Measurements from ENCODE around the gene AGAP1. TPM values are rescaled to one million over a fixed set of nuclear protein-coding genes. Genes with fewer than 3 reads are reported as not detected.

AGAP1 gene
- total and polyA plus RNA-seq, 10 donors: 1.1 to 26.6 (median 11.3) TPM

- H3K9me3 ChIP-seq: no peaks in the 10 kb centered on the region
- no peak for DNase-seq
- H3K4me1 ChIP-seq: no peaks in the 10 kb centered on the region
- intact Hi-C loops (cut with DNase I; ENCODE audit: low total_unique reads): no loop called here
- no peaks in the 10 kb centered on the region for H3K27me3 ChIP-seq (replicated peaks in 1 of 7)
- no peaks in the 10 kb centered on the region for H3K36me3 ChIP-seq
- no peak overlapping the region for H3K27ac ChIP-seq
- 86 to 97% (median 88%) methylated on average over 2 of the region's 2 CpGs for WGBS, 5 donors
- no peak for TF ChIP-seq POLR2AphosphoS5 (IDR thresholded peaks at IDR 0.05)
- H3K4me3 ChIP-seq: no peak overlapping the region
Observed at GRCh38 chr2:235896061-235896460, 402.2 kb downstream of the AGAP1 start.

GRCh38 chr2:235897992-235898391 lies 404.1 kb downstream of the AGAP1 start:
- Histone ChIP-seq H3K27me3 (replicated peaks in 1 of 7) (no peaks in the 10 kb centered on the region), H3K4me3 (no peak overlapping the region), H3K36me3 (no peaks in the 10 kb centered on the region), H3K4me1 (no peaks in the 10 kb centered on the region), H3K9me3 (no peaks in the 10 kb centered on the region), H3K27ac (no peak overlapping the region)
- intact Hi-C loops (cut with DNase I; ENCODE audit: low total_unique reads): no loop called here
- DNase-seq: no peak
- WGBS, 5 donors: 73 to 86% (median 82%) methylated on average over 8 of the region's 8 CpGs
- TF ChIP-seq CTCF (IDR thresholded peaks at IDR 0.05 in 8 of 11, conservative IDR thresholded peaks at IDR 0.05 in 3 of 11) (no peak), POLR2AphosphoS5 (IDR thresholded peaks at IDR 0.05) (no peak), POLR2A (IDR thresholded peaks at IDR 0.05) (no peak)

- Histone ChIP-seq H3K4me1 (no peaks in the 10 kb centered on the region), H3K27me3 (replicated peaks in 1 of 7) (peaks cover 0 to 2% (median 0%) of the 10 kb centered on the region in 7 donors), H3K4me3 (no peak overlapping the region), H3K36me3 (no peaks in the 10 kb centered on the region), H3K9me3 (no peaks in the 10 kb centered on the region), H3K27ac (no peak overlapping the region)
- no peak for DNase-seq
- intact Hi-C loops (cut with DNase I; ENCODE audit: low total_unique reads): no loop called here
- 82 to 88% (median 85%) methylated on average over 4 of the region's 4 CpGs for WGBS, 5 donors
- no peak for TF ChIP-seq POLR2AphosphoS5 (IDR thresholded peaks at IDR 0.05)
- no peak for TF ChIP-seq POLR2A (IDR thresholded peaks at IDR 0.05)
Observed at GRCh38 chr2:235898766-235899165, 404.9 kb downstream of the AGAP1 start.

GRCh38 chr2:235900631-235901030 lies 406.8 kb downstream of the AGAP1 start:
- H3K36me3 ChIP-seq: no peaks in the 10 kb centered on the region
- no peaks in the 10 kb centered on the region for H3K9me3 ChIP-seq
- H3K27ac ChIP-seq: no peak overlapping the region
- H3K4me3 ChIP-seq: no peak overlapping the region
- no peaks in the 10 kb centered on the region for H3K4me1 ChIP-seq
- intact Hi-C loops (cut with DNase I; ENCODE audit: low total_unique reads): no loop called here
- WGBS, 5 donors: 73 to 95% (median 83%) methylated on average over 1 of the region's 1 CpG
- H3K27me3 ChIP-seq (replicated peaks in 1 of 7): peaks cover 0 to 7% (median 0%) of the 10 kb centered on the region in 7 donors
- TF ChIP-seq POLR2AphosphoS5 (IDR thresholded peaks at IDR 0.05) (no peak), CTCF (IDR thresholded peaks at IDR 0.05 in 8 of 11, conservative IDR thresholded peaks at IDR 0.05 in 3 of 11) (no peak), POLR2A (IDR thresholded peaks at IDR 0.05) (no peak)
- DNase-seq: no peak

GRCh38 chr2:235901243-235901642 lies 407.4 kb downstream of the AGAP1 start:
- H3K27ac ChIP-seq: no peak overlapping the region
- H3K4me1 ChIP-seq: no peaks in the 10 kb centered on the region
- 84 to 100% (median 94%) methylated on average over 1 of the region's 1 CpG for WGBS, 5 donors
- H3K4me3 ChIP-seq: no peak overlapping the region
- TF ChIP-seq POLR2A (IDR thresholded peaks at IDR 0.05) (no peak), CTCF (IDR thresholded peaks at IDR 0.05 in 8 of 11, conservative IDR thresholded peaks at IDR 0.05 in 3 of 11) (no peak), POLR2AphosphoS5 (IDR thresholded peaks at IDR 0.05) (no peak)
- H3K27me3 ChIP-seq (replicated peaks in 1 of 7): peaks cover 0 to 7% (median 0%) of the 10 kb centered on the region in 7 donors
- H3K36me3 ChIP-seq: no peaks in the 10 kb centered on the region
- no peaks in the 10 kb centered on the region for H3K9me3 ChIP-seq
- DNase-seq: no peak
- intact Hi-C loops (cut with DNase I; ENCODE audit: low total_unique reads): no loop called here

Data from spleen (tissue), 11 donors.